Suppressor macrophage treated with lipopolysaccharide for 4 hours (primary cell): ENCODE measurements around the gene SPRR5.

ENCODE experiments used
- DNase-seq: peaks from one replicate; pipeline ENCODE4 v3.0.0-alpha.2; 2020

SPRR5 gene

GRCh38 chr1:152986578-152986977 is 39.6 kb downstream of the SPRR5 start:
- DNase-seq: no peak

GRCh38 chr1:152993186-152993585 is 46.2 kb downstream of the SPRR5 start:
- DNase-seq: no peak

- DNase-seq: no peak
Measured at GRCh38 chr1:152995842-152996241, 48.8 kb downstream of the SPRR5 start.

- DNase-seq: no peak
Measured at GRCh38 chr1:152996633-152997400, 49.8 kb downstream of the SPRR5 start.

- DNase-seq: no peak
Measured at GRCh38 chr1:152997901-152998300, 50.9 kb downstream of the SPRR5 start.

- no peak for DNase-seq
Measured at GRCh38 chr1:152998476-152998875, 51.5 kb downstream of the SPRR5 start.
